ENCODE results near the gene MUC7. TPM values are rescaled to one million over a fixed set of nuclear protein-coding genes. Genes with fewer than 3 reads are reported as not detected.

The MUC7 gene
- total RNA-seq, 1 donor from 2014 or later, result not detected

GRCh38 chr4:70508801-70509200 lies 36.8 kb downstream of the MUC7 start:
- ATAC-seq (ENCODE audit: low read depth) (no peak), DNase-seq (no peak)
- Mint-ChIP-seq H3K36me3 (ENCODE audit: low read depth) (no peaks in the 10 kb centered on the region), H3K4me1 (no peaks in the 10 kb centered on the region), H3K4me3 (no peak overlapping the region), H3K9me3 (no peaks in the 10 kb centered on the region), H3K27me3 (peaks cover 2% of the 10 kb centered on the region), H3K27ac (no peak overlapping the region)
- no peak for TF ChIP-seq CTCF (IDR thresholded peaks at IDR 0.05)
- ChIA-PET CTCF (no interaction called here), POLR2A (no interaction called here)
- intact Hi-C loops (cut with micrococcal nuclease), result loop anchor here (10.0 kb wide), 1 partner anchor 614 kb away; no protein-coding TSS in a partner anchor

DNA sequence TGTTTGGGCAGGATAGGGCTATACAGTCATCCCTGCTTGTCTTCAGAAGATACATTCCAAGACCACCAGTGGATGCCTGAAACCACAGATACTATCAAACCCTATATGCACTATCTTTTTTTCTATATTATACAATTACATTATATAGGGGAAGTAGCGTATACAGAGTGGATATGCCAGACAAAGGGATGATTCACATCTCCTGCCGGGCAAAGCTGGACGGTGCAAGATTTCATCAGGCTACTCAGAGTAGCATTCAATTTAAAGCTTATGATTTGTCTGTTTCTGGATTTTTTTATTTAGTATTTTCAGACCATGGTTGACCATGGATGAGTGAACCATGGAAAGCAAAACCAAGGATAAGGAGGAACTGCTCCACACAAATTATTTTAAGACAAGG lies 39.4 kb downstream of the MUC7 start:
- ChIA-PET POLR2A (no interaction called here), CTCF (no interaction called here)
- H3K9me3 Mint-ChIP-seq, result no peaks in the 10 kb centered on the region
- no peak for TF ChIP-seq CTCF (IDR thresholded peaks at IDR 0.05)
- ATAC-seq (ENCODE audit: low read depth) (no peak), DNase-seq (no peak)
- intact Hi-C loops (cut with micrococcal nuclease), result no loop called here
- H3K27me3 Mint-ChIP-seq, result peaks cover 2% of the 10 kb centered on the region
- no peak overlapping the region for H3K27ac Mint-ChIP-seq
- no peaks in the 10 kb centered on the region for H3K4me1 Mint-ChIP-seq
- no peaks in the 10 kb centered on the region for H3K36me3 Mint-ChIP-seq (ENCODE audit: low read depth)
- H3K4me3 Mint-ChIP-seq, result no peak overlapping the region

GRCh38 chr4:70515367-70516250 lies 43.6 kb downstream of the MUC7 start:
- Mint-ChIP-seq H3K27ac (no peak overlapping the region), H3K27me3 (peaks cover 2% of the 10 kb centered on the region), H3K36me3 (ENCODE audit: low read depth) (no peaks in the 10 kb centered on the region), H3K4me1 (no peaks in the 10 kb centered on the region), H3K9me3 (no peaks in the 10 kb centered on the region), H3K4me3 (no peak overlapping the region)
- DNase-seq, result no peak
- intact Hi-C loops (cut with micrococcal nuclease), result no loop called here
- no peak for ATAC-seq (ENCODE audit: low read depth)
- ChIA-PET CTCF (interaction anchor here (1.0 kb wide), 1 partner anchor 11 kb away, joined by 3 read pairs; no protein-coding TSS in a partner anchor), POLR2A (no interaction called here)
- TF ChIP-seq CTCF (IDR thresholded peaks at IDR 0.05), result no peak

DNA sequence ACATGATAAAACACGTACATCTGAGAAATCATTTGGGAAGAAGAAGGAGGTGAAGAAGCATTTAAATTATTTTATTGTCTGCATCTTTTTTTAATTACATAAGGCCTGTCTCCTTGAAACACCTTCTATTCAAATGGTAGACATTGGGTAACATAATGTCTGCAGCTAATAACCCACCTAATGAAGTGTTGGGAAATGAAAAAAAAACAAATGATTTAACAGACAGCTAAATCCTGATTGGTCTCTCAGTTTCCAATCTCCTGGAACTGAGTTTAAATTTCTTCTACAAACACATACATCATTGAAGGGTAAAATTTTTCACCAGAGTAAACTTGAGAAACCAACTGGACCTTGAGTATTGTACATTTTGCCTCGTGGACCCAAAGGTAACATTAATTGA lies 46.3 kb downstream of the MUC7 start, which contains the start of gene AMTN:
TSS of gene AMTN (plus strand) at position 301 of the 400 bp plus-strand sequence. CDS start 209 bp downstream, outside the sequence.
- no peaks in the 10 kb centered on the region for H3K36me3 Mint-ChIP-seq (ENCODE audit: low read depth)
- H3K27me3 Mint-ChIP-seq, result no peaks in the 10 kb centered on the region
- no peak within 1 kb of the TSS for H3K27ac Mint-ChIP-seq
- CTCF ChIA-PET, result no interaction called here
- POLR2A ChIA-PET, result no interaction called here
- intact Hi-C loops (cut with micrococcal nuclease), result no loop called here
- no peak for ATAC-seq (ENCODE audit: low read depth)
- H3K4me3 Mint-ChIP-seq, result no peak within 1 kb of the TSS
- no peak for TF ChIP-seq CTCF (IDR thresholded peaks at IDR 0.05)
- DNase-seq, result no peak
- H3K4me1 Mint-ChIP-seq, result no peaks in the 10 kb centered on the region
- no peaks in the 10 kb centered on the region for H3K9me3 Mint-ChIP-seq

- no peaks in the 10 kb centered on the region for H3K36me3 Mint-ChIP-seq (ENCODE audit: low read depth)
Observed at GRCh38 chr4:70518716-70519115, 46.7 kb downstream of the MUC7 start.

More at GRCh38 chr4:70518716-70519115, 46.7 kb downstream of the MUC7 start:
- H3K9me3 Mint-ChIP-seq, result no peaks in the 10 kb centered on the region
- ChIA-PET CTCF (no interaction called here), POLR2A (no interaction called here)
- H3K27me3 Mint-ChIP-seq, result no peaks in the 10 kb centered on the region
- no peak overlapping the region for H3K27ac Mint-ChIP-seq
- no peak overlapping the region for H3K4me3 Mint-ChIP-seq
- TF ChIP-seq CTCF (IDR thresholded peaks at IDR 0.05), result no peak
- ATAC-seq (ENCODE audit: low read depth) (no peak), DNase-seq (no peak)
- no peaks in the 10 kb centered on the region for H3K4me1 Mint-ChIP-seq
- intact Hi-C loops (cut with micrococcal nuclease), result no loop called here

All from activated B cell treated with CpG ODN at 0.5 μM for 24 hours (primary cell).